OCI-LY3 (cell line): ENCODE data around the gene CABP2.

ENCODE experiments used
- H2AFZ ChIP-seq: fragments of 200-600, 300-600 bp; shearing (Covaris generic); 2 replicates; pipeline ENCODE4 v1.6.0; 2014; ENCODE audit warnings: antibody characterized with exemption, low read depth, low read length
- H3K27ac ChIP-seq: fragments of 200-600, 300-600 bp; sonication (generic); 2 replicates; pipeline ENCODE4 v1.5.1; 2014; ENCODE audit warnings: mild to moderate bottlenecking, low read length, moderate library complexity, mixed read lengths
- H3K27me3 ChIP-seq: fragments of 200-600, 300-600 bp; sonication (generic); 2 replicates; pipeline ENCODE4 v1.6.1; 2014; ENCODE audit warnings: low read depth, low read length, mixed read lengths
- H3K36me3 ChIP-seq: fragments of 200-600, 300-600 bp; sonication (generic); replicated peaks from 2 replicates; pipeline ENCODE3; 2014; ENCODE audit warnings: low read depth, low read length, mixed read lengths
- H3K4me1 ChIP-seq: fragments of 300-600, 200-600 bp; sonication (generic); 2 replicates; pipeline ENCODE4 v1.6.1; 2014; ENCODE audit warnings: low read length, mixed read lengths
- H3K4me2 ChIP-seq: fragments of 200-600, 300-600 bp; sonication (generic); 2 replicates; pipeline ENCODE4 v1.6.1; 2014; ENCODE audit warnings: low read length, mixed read lengths
- H3K4me3 ChIP-seq: fragments of 300-600, 200-600 bp; sonication (generic); 2 replicates; pipeline ENCODE4 v1.5.1; 2014; ENCODE audit warnings: antibody characterized with exemption, mild to moderate bottlenecking, low read length, moderate library complexity
- H3K79me2 ChIP-seq: fragments of 300-600, 200-600 bp; shearing (Covaris generic); 2 replicates; pipeline ENCODE4 v1.6.1; 2014; ENCODE audit warnings: mild to moderate bottlenecking, low read length, mixed read lengths
- H3K9ac ChIP-seq: fragments of 300-600, 200-600 bp; shearing (Covaris generic); 2 replicates; pipeline ENCODE4 v1.6.0; 2014; ENCODE audit warnings: mild to moderate bottlenecking, low read length, moderate library complexity
- H3K9me3 ChIP-seq: fragments of 200-600, 300-600 bp; shearing (Covaris generic); 2 replicates; pipeline ENCODE4 v1.6.1; 2014; ENCODE audit warnings: low read length, mixed read lengths; ENCODE audit not compliant: insufficient read depth
- H4K20me1 ChIP-seq: fragments of 200-600, 300-600 bp; sonication (generic); 2 replicates; pipeline ENCODE4 v1.6.1; 2016; ENCODE audit warnings: low read length, mixed read lengths; ENCODE audit not compliant: insufficient read depth
- CTCF ChIP-seq: fragments of 200-600, 300-600 bp; sonication (generic); IDR thresholded peaks from 2 replicates; pipeline ENCODE4 v1.5.1; 2014; ENCODE audit warnings: antibody characterized with exemption, low read length, low read depth
- EZH2phosphoT487 ChIP-seq: fragments of 200-600 bp; shearing (Covaris generic); IDR thresholded peaks from 2 replicates; pipeline ENCODE4 v1.6.1; 2018; ENCODE audit warnings: antibody characterized with exemption, mixed run types, low read depth

CABP2 gene

GRCh38 chr11:67494371-67495233, 28.6 kb downstream of the CABP2 start:
- no peaks in the 10 kb centered on the region for H4K20me1 ChIP-seq
- H3K4me1 ChIP-seq = no peaks in the 10 kb centered on the region
- no peak overlapping the region for H3K4me2 ChIP-seq
- H3K27me3 ChIP-seq = no peaks in the 10 kb centered on the region
- H3K79me2 ChIP-seq = no peaks in the 10 kb centered on the region
- no peak for TF ChIP-seq EZH2phosphoT487
- no peak for TF ChIP-seq CTCF
- peaks cover 72% of the 10 kb centered on the region for H3K36me3 ChIP-seq
- no peaks in the 10 kb centered on the region for H3K9me3 ChIP-seq
- no peak overlapping the region for H3K9ac ChIP-seq
- no peak overlapping the region for H3K27ac ChIP-seq
- no peak overlapping the region for H3K4me3 ChIP-seq
- no peak overlapping the region for H2AFZ ChIP-seq

GRCh38 chr11:67493548-67494370, 29.5 kb downstream of the CABP2 start:
- no peak for TF ChIP-seq EZH2phosphoT487
- TF ChIP-seq CTCF = no peak
- no peak overlapping the region for H3K27ac ChIP-seq
- H3K27me3 ChIP-seq = no peaks in the 10 kb centered on the region
- H3K79me2 ChIP-seq = no peaks in the 10 kb centered on the region
- no peaks in the 10 kb centered on the region for H3K4me1 ChIP-seq
- no peak overlapping the region for H2AFZ ChIP-seq
- no peak overlapping the region for H3K9ac ChIP-seq
- H3K9me3 ChIP-seq = no peaks in the 10 kb centered on the region
- H4K20me1 ChIP-seq = no peaks in the 10 kb centered on the region
- no peak overlapping the region for H3K4me3 ChIP-seq
- H3K4me2 ChIP-seq = no peak overlapping the region
- H3K36me3 ChIP-seq = peaks cover 75% of the 10 kb centered on the region

DNA sequence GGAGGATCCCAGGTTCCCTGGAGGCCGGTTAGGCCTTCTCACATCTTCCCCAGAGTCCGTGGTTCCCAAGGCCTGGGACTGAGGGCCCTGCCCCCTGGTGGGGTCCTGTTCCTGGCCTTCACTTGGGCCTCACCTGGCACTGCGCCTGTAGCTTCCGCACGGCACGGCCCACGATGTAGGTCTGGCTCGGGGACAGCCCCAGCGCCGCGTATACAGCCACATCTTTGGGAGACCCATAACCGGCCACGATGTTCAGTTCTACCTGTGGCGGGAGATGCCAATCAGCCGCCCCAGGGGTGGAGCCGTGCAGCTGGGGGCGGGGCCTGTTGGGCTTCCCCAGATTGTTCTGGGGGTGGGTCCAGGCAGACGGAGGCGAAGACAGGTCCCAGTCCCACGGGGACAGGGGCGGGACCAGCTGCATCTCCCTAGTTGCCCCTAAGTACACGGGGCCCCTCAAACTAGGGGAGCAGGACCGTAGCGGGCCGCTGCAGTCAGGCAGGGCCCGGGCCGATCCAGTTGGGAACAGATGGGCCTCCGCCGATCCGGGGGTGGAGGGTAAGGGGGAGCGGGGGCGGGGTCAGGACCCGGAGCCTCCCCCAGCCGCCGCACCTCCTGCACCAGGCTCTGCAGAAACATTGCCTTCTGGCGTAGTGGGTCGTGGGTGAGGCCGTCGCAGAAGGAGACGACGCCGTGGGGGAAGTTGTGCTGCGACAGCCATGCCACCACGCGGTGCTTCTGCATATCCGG, 30.3 kb downstream of the CABP2 start:
- no peak for TF ChIP-seq CTCF
- no peak for TF ChIP-seq EZH2phosphoT487
- Histone ChIP-seq H3K36me3 (peaks cover 71% of the 10 kb centered on the region), H3K4me1 (peaks cover 3% of the 10 kb centered on the region), H3K27me3 (no peaks in the 10 kb centered on the region), H3K9me3 (no peaks in the 10 kb centered on the region), H3K4me2 (no peak overlapping the region), H2AFZ (no peak overlapping the region), H3K79me2 (peaks cover 3% of the 10 kb centered on the region; the same call in 1 of the 2 replicates), H3K4me3 (no peak overlapping the region), H3K27ac (no peak overlapping the region), H3K9ac (no peak overlapping the region), H4K20me1 (peaks cover 3% of the 10 kb centered on the region; the same call in 1 of the 2 replicates)
